Panc1 (cell line): ENCODE measurements around the gene SEMA4B.

Experiments
- POLR2AphosphoS5 ChIP-seq: IDR thresholded peaks from 2 replicates; pipeline ENCODE4 v1.6.1; 2012; ENCODE audit warnings: mild to moderate bottlenecking, low read depth, low read length, moderate library complexity
- TF ChIP-seq, protein P1 (sequence below): fragments of 450-650 bp; IDR thresholded peaks from 2 replicates; pipeline ENCODE4 v1.5.1; 2017; ENCODE audit warnings: mild to moderate bottlenecking

DNA sequence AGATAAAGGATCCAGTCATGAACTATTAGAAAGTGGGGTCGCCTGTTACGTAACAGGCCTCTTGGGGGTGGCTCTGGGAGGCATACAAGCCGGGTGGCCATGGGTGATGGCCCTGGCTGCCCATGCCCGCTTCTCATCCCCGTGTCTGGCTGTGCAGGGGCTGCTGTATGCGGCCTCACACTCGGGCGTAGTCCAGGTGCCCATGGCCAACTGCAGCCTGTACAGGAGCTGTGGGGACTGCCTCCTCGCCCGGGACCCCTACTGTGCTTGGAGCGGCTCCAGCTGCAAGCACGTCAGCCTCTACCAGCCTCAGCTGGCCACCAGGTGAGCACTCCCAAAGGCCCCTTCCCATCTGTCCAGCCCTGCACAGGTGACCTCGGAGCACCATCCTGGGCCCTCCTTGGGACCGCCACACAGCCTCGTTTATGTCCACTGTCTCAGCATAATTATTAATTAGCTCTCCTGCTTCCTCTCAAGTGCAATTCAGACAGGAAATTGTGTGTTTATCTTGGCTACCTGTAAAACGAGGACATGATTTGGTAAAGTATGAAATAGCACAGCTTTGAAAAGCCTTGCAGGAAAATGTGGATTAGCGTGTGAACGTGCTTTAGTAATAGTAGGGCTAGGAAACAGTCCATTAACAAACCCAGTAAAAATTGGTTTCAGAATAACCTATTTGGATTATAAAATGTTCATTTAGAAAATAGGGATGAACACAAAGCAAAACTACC is 24.5 kb downstream of the SEMA4B start:
- peak; percentile 16; the same call in 1 of the 2 replicates for TF ChIP-seq POLR2AphosphoS5
- TF ChIP-seq, protein P1, sequence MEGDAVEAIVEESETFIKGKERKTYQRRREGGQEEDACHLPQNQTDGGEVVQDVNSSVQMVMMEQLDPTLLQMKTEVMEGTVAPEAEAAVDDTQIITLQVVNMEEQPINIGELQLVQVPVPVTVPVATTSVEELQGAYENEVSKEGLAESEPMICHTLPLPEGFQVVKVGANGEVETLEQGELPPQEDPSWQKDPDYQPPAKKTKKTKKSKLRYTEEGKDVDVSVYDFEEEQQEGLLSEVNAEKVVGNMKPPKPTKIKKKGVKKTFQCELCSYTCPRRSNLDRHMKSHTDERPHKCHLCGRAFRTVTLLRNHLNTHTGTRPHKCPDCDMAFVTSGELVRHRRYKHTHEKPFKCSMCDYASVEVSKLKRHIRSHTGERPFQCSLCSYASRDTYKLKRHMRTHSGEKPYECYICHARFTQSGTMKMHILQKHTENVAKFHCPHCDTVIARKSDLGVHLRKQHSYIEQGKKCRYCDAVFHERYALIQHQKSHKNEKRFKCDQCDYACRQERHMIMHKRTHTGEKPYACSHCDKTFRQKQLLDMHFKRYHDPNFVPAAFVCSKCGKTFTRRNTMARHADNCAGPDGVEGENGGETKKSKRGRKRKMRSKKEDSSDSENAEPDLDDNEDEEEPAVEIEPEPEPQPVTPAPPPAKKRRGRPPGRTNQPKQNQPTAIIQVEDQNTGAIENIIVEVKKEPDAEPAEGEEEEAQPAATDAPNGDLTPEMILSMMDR: no peak
